GM12878 (cell line): ENCODE results near the gene CACNA1S.

Source experiments
- ATF3 ChIP-seq: IDR thresholded peaks from 2 replicates; pipeline ENCODE4 v1.6.1; 2011; ENCODE audit warnings: low read depth, mild to moderate bottlenecking, low read length, moderate library complexity, borderline replicate concordance; ENCODE audit errors: extremely low read depth
- CHD2 ChIP-seq: IDR thresholded peaks from 2 replicates; pipeline ENCODE4 v1.6.1; 2011; ENCODE audit warnings: low read depth, low read length, improper control_type of control experiment, borderline replicate concordance
- CTCF ChIP-seq, 3 experiments: IDR thresholded peaks in 2 of 3; conservative IDR thresholded peaks in 1 of 3; 2 replicates each; pipeline ENCODE4 v1.5.1; 2011; ENCODE audit warnings: low read depth in 3 of 3, low read length in 3 of 3, mild to moderate bottlenecking in 3 of 3, control low read depth in 2 of 3, moderate library complexity in 2 of 3, inconsistent platforms in 1 of 3, mixed read lengths in 1 of 3; ENCODE audit not compliant: control insufficient read depth in 2 of 3, insufficient read depth in 1 of 3; ENCODE audit errors: extremely low read depth in 1 of 3
- NR2C2 ChIP-seq: IDR thresholded peaks from 2 replicates; pipeline ENCODE4 v1.6.1; 2011; ENCODE audit warnings: borderline replicate concordance, low read depth; ENCODE audit not compliant: control insufficient read depth, insufficient read length
- POLR2A ChIP-seq: IDR thresholded peaks from 2 replicates; pipeline ENCODE4 v1.6.1; 2011; ENCODE audit warnings: low read depth, mild to moderate bottlenecking, low read length
- TAF1 ChIP-seq: IDR thresholded peaks from 2 replicates; pipeline ENCODE4 v1.6.1; 2011; ENCODE audit warnings: mild to moderate bottlenecking, low read depth, low read length, borderline replicate concordance
- TCF7 ChIP-seq: IDR thresholded peaks from 2 replicates; pipeline ENCODE4 v1.6.1; 2014; ENCODE audit warnings: antibody characterized with exemption, borderline replicate concordance

GRCh38 chr1:201113451-201114244, 1.4 kb upstream of the CACNA1S start:
- TF ChIP-seq CTCF (IDR thresholded peaks at IDR 0.05 in 2 of 3, conservative IDR thresholded peaks at IDR 0.05 in 1 of 3; ENCODE audit: control insufficient read depth in 2 of 3, extremely low read depth in 1 of 3, insufficient read depth in 1 of 3, low read depth in 3 of 3, low read length in 3 of 3): no peak
- TF ChIP-seq POLR2A: no peak
- TF ChIP-seq CHD2: no peak
- TF ChIP-seq ATF3: no peak
- TF ChIP-seq TCF7: no peak
- TF ChIP-seq NR2C2: no peak
- TF ChIP-seq TAF1: no peak
